HG02852 (cell line): ENCODE measurements around the gene KCND3.

Experiments used
- ATAC-seq: cut with Tn5 transposase; IDR thresholded peaks from one replicate; pipeline ENCODE4 v1.9.1; 2021; ENCODE audit warnings: mild to moderate bottlenecking, moderate library complexity; ENCODE audit not compliant: unreplicated experiment

The KCND3 gene

GRCh38 chr1:111961016-111961415, 28.5 kb downstream of the KCND3 start:
- ATAC-seq = no peak

GRCh38 chr1:111959436-111959835, 30.0 kb downstream of the KCND3 start:
- no peak for ATAC-seq

- no peak for ATAC-seq
These were observed 30.6 kb downstream of the KCND3 start for GRCh38 chr1:111958851-111959250.

GRCh38 chr1:111958075-111958474, 31.4 kb downstream of the KCND3 start:
- no peak for ATAC-seq

- no peak for ATAC-seq
These were observed 33.2 kb downstream of the KCND3 start for GRCh38 chr1:111956155-111956771.

- ATAC-seq = no peak
These were observed 33.7 kb downstream of the KCND3 start for GRCh38 chr1:111955755-111956154.

GRCh38 chr1:111953797-111954196, 35.7 kb downstream of the KCND3 start:
- no peak for ATAC-seq

GRCh38 chr1:111952125-111952657, 37.3 kb downstream of the KCND3 start:
- ATAC-seq = no peak

GRCh38 chr1:111948209-111949171, 41.0 kb downstream of the KCND3 start:
- ATAC-seq = no peak

GRCh38 chr1:111943846-111944749, 45.4 kb downstream of the KCND3 start:
- ATAC-seq = no peak

- ATAC-seq = no peak
These were observed 46.4 kb downstream of the KCND3 start for GRCh38 chr1:111943066-111943465.

- ATAC-seq = no peak
These were observed 50.9 kb downstream of the KCND3 start for GRCh38 chr1:111938536-111938935.

GRCh38 chr1:111938123-111938522, 51.3 kb downstream of the KCND3 start:
- ATAC-seq = no peak

- ATAC-seq = no peak
These were observed 52.2 kb downstream of the KCND3 start for GRCh38 chr1:111937147-111937725.

- ATAC-seq = no peak
These were observed 55.2 kb downstream of the KCND3 start for GRCh38 chr1:111934106-111934852.

- ATAC-seq = no peak
These were observed 59.1 kb downstream of the KCND3 start for GRCh38 chr1:111930356-111930755.

GRCh38 chr1:111928531-111928930, 60.9 kb downstream of the KCND3 start:
- ATAC-seq = no peak

GRCh38 chr1:111927652-111928051, 61.8 kb downstream of the KCND3 start:
- no peak for ATAC-seq

GRCh38 chr1:111924786-111925185, 64.7 kb downstream of the KCND3 start:
- no peak for ATAC-seq

GRCh38 chr1:111923766-111924165, 65.7 kb downstream of the KCND3 start:
- no peak for ATAC-seq
